A549 (cell line): Measurements from ENCODE around the gene HYPK.
"Not testable (repeated sequence)": the region's sequence is repeated elsewhere in the genome, so short reads cannot be mapped to it uniquely, and the experiment has no call there.

Source experiments
- CEBPB ChIP-seq, 2 experiments: fragments of >200 bp in 1 of 2; sonication (Bioruptor Twin) in 1 of 2; formaldehyde crosslinking in 1 of 2; IDR thresholded peaks; 2 replicates each; pipeline ENCODE4 v1.6.1; 2012 to 2016
- CHD2 ChIP-seq: fragments of 150-350 bp; IDR thresholded peaks from 2 replicates; pipeline ENCODE4 v1.6.1; 2014; ENCODE audit warnings: low read length; ENCODE audit not compliant: partially characterized antibody
- RNF2 ChIP-seq: fragments of 200-600 bp; sonication (generic); IDR thresholded peaks from 2 replicates; pipeline ENCODE4 v1.6.1; 2016; ENCODE audit warnings: low read depth, mild to moderate bottlenecking, antibody characterized with exemption, moderate library complexity, borderline replicate concordance
- SREBF2 ChIP-seq: fragments of 450-650 bp; IDR thresholded peaks from 2 replicates; pipeline ENCODE4 v1.6.1; 2014; ENCODE audit warnings: mild to moderate bottlenecking, moderate library complexity
- TF ChIP-seq, protein P1 (sequence below): fragments of >200 bp; sonication (Bioruptor Twin); formaldehyde crosslinking; IDR thresholded peaks from 3 replicates; pipeline ENCODE4 v1.5.1; 2016
- TF ChIP-seq, protein P2 (sequence below): fragments of 200-600 bp; sonication (generic); IDR thresholded peaks from 2 replicates; pipeline ENCODE4 v1.6.1; 2016; ENCODE audit warnings: antibody characterized with exemption, mild to moderate bottlenecking, moderate library complexity
- TF ChIP-seq, protein P3 (sequence below): fragments of >200 bp; sonication (Bioruptor Twin); formaldehyde crosslinking; IDR thresholded peaks from 2 replicates; pipeline ENCODE4 v1.6.1; 2016

DNA sequence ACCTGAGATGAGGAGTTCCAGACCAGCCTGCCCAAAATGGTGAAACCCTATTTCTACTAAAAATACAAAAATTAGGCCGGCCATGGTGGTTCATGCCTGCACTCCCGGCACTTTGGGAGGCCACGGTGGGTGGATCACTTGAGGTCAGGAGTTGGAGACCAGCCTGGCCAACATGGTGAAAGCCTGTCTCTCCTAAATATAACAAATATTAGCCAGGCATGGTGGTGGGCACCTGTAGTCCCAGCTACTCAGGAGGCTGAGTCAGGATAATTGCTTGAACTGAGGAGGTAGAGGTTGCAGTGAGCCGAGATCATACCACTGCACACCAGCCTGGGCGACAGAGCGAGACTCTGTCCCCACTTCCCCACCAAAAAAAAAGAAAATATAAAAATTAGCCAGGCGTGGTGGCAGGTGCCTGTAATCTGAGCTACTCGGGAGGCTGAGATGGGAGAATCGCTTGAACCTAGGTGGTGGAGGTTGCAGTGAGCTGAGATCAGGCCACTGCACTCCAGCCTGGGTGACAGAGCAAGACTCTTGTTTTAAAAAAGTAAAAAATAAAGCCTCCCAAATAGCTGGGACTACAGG lies 30.4 kb downstream of the HYPK start:
- not testable (repeated sequence) for TF ChIP-seq RNF2; CHD2; SREBF2; CEBPB (IDR thresholded peaks at IDR 0.05)
- TF ChIP-seq, protein P1, sequence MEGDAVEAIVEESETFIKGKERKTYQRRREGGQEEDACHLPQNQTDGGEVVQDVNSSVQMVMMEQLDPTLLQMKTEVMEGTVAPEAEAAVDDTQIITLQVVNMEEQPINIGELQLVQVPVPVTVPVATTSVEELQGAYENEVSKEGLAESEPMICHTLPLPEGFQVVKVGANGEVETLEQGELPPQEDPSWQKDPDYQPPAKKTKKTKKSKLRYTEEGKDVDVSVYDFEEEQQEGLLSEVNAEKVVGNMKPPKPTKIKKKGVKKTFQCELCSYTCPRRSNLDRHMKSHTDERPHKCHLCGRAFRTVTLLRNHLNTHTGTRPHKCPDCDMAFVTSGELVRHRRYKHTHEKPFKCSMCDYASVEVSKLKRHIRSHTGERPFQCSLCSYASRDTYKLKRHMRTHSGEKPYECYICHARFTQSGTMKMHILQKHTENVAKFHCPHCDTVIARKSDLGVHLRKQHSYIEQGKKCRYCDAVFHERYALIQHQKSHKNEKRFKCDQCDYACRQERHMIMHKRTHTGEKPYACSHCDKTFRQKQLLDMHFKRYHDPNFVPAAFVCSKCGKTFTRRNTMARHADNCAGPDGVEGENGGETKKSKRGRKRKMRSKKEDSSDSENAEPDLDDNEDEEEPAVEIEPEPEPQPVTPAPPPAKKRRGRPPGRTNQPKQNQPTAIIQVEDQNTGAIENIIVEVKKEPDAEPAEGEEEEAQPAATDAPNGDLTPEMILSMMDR: not testable (repeated sequence)
- TF ChIP-seq, protein P2, sequence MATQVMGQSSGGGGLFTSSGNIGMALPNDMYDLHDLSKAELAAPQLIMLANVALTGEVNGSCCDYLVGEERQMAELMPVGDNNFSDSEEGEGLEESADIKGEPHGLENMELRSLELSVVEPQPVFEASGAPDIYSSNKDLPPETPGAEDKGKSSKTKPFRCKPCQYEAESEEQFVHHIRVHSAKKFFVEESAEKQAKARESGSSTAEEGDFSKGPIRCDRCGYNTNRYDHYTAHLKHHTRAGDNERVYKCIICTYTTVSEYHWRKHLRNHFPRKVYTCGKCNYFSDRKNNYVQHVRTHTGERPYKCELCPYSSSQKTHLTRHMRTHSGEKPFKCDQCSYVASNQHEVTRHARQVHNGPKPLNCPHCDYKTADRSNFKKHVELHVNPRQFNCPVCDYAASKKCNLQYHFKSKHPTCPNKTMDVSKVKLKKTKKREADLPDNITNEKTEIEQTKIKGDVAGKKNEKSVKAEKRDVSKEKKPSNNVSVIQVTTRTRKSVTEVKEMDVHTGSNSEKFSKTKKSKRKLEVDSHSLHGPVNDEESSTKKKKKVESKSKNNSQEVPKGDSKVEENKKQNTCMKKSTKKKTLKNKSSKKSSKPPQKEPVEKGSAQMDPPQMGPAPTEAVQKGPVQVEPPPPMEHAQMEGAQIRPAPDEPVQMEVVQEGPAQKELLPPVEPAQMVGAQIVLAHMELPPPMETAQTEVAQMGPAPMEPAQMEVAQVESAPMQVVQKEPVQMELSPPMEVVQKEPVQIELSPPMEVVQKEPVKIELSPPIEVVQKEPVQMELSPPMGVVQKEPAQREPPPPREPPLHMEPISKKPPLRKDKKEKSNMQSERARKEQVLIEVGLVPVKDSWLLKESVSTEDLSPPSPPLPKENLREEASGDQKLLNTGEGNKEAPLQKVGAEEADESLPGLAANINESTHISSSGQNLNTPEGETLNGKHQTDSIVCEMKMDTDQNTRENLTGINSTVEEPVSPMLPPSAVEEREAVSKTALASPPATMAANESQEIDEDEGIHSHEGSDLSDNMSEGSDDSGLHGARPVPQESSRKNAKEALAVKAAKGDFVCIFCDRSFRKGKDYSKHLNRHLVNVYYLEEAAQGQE: not testable (repeated sequence)
- TF ChIP-seq, protein P3, sequence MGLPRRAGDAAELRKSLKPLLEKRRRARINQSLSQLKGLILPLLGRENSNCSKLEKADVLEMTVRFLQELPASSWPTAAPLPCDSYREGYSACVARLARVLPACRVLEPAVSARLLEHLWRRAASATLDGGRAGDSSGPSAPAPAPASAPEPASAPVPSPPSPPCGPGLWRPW: not testable (repeated sequence)
